Activated CD4-positive, alpha-beta T cell treated with anti-CD3 and anti-CD28 coated beads, Interleukin-2, Interleukin-6, amounts not matched to agents 100 ng/mL and 50 ng/mL, durations not matched to agents 16 hours and 8 hours (primary cell): Measurements from ENCODE around the gene PDZRN3.

Experiments
- DNase-seq: peaks from one replicate; pipeline ENCODE4 v3.0.0-alpha.2; 2020

The PDZRN3 gene

GRCh38 chr3:73552700-73553099, 72.0 kb downstream of the PDZRN3 start:
- no peak for DNase-seq

- no peak for DNase-seq
Measured at GRCh38 chr3:73550032-73550431, 74.7 kb downstream of the PDZRN3 start.

- DNase-seq = no peak
Measured at GRCh38 chr3:73549051-73549600, 75.6 kb downstream of the PDZRN3 start.

- no peak for DNase-seq
Measured at GRCh38 chr3:73548436-73548835, 76.3 kb downstream of the PDZRN3 start.

- no peak for DNase-seq
Measured at GRCh38 chr3:73547427-73548248, 77.1 kb downstream of the PDZRN3 start.

- no peak for DNase-seq
Measured at GRCh38 chr3:73546961-73547360, 77.8 kb downstream of the PDZRN3 start.

GRCh38 chr3:73543412-73543811, 81.3 kb downstream of the PDZRN3 start:
- DNase-seq = no peak

- DNase-seq = no peak
Measured at GRCh38 chr3:73542136-73542535, 82.6 kb downstream of the PDZRN3 start.

- no peak for DNase-seq
Measured at GRCh38 chr3:73540969-73541740, 83.6 kb downstream of the PDZRN3 start.

- no peak for DNase-seq
Measured at GRCh38 chr3:73538486-73538885, 86.3 kb downstream of the PDZRN3 start.

- DNase-seq = no peak
Measured at GRCh38 chr3:73536952-73537351, 87.8 kb downstream of the PDZRN3 start.

- no peak for DNase-seq
Measured at GRCh38 chr3:73536336-73536895, 88.3 kb downstream of the PDZRN3 start.

GRCh38 chr3:73535931-73536330, 88.8 kb downstream of the PDZRN3 start:
- DNase-seq = no peak

GRCh38 chr3:73535137-73535536, 89.6 kb downstream of the PDZRN3 start:
- no peak for DNase-seq

- no peak for DNase-seq
Measured at GRCh38 chr3:73530022-73530396, 94.7 kb downstream of the PDZRN3 start.

- no peak for DNase-seq
Measured at GRCh38 chr3:73529308-73530021, 95.3 kb downstream of the PDZRN3 start.

- no peak for DNase-seq
Measured at GRCh38 chr3:73525591-73525990, 99.2 kb downstream of the PDZRN3 start.

GRCh38 chr3:73523661-73524060, 101.1 kb downstream of the PDZRN3 start:
- DNase-seq = no peak

GRCh38 chr3:73521734-73522336, 102.9 kb downstream of the PDZRN3 start:
- DNase-seq = no peak

GRCh38 chr3:73520931-73521461, 103.7 kb downstream of the PDZRN3 start:
- DNase-seq = no peak

GRCh38 chr3:73516631-73517030, 108.1 kb downstream of the PDZRN3 start:
- no peak for DNase-seq

- DNase-seq = no peak
Measured at GRCh38 chr3:73513260-73513659, 111.5 kb downstream of the PDZRN3 start.
